HG03457 (cell line): ENCODE results near the gene OR52I1.

Experiments used
- ATAC-seq: cut with Tn5 transposase; IDR thresholded peaks from one replicate; pipeline ENCODE4 v1.9.1; 2021; ENCODE audit warnings: moderate number of reproducible peaks; ENCODE audit not compliant: unreplicated experiment

The OR52I1 gene

DNA sequence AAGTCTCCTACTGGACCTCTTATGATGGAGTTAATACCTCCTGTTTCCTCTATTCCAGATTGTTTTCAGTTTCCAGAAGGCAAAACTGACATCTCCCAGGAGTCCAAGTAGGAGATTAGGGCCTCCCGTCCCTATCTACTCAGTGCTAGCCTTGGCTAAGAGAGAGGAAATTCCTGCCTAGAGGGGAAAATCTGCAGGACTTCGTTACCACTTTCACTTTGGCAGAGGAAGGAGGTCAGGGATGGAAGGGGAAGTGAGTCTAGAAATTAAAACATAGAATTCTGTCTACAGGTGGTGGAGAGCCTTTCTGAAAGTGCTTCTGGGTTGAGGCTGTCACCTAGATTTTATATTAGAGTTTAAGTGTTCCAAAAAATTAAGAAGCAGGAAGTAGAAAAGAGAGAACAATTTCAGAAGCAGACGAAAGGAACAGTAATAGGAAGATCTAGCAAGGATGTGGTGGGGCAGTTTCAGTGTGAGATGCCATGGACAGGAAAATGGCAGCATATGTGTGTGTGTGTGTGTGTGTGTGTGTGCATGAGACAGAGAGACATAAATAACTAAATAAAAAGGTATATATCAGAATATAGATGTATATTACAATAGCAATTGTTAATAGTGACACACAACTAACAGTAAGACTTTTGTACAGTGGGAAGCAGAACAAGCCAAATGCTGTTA, 16.6 kb downstream of the OR52I1 start:
- ATAC-seq = no peak

DNA sequence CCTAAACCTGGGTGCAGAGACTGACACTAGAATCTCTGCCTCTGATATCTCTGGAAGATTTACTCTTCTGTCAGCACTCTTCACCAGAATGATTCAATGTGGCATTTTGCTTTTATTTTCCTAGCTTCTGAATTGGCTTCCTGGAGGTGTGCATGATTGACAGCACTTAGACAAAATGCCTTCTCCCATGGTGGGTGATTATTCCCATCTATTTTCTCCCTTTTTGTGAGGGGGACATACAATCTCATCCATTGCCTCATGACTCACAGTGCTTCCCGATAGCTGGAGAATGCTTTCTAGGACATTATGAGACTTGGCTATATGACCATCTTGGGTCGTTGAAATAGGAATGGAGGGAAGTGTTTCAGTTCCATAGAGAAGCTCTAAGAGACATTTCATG, 18.1 kb downstream of the OR52I1 start:
- no peak for ATAC-seq

DNA sequence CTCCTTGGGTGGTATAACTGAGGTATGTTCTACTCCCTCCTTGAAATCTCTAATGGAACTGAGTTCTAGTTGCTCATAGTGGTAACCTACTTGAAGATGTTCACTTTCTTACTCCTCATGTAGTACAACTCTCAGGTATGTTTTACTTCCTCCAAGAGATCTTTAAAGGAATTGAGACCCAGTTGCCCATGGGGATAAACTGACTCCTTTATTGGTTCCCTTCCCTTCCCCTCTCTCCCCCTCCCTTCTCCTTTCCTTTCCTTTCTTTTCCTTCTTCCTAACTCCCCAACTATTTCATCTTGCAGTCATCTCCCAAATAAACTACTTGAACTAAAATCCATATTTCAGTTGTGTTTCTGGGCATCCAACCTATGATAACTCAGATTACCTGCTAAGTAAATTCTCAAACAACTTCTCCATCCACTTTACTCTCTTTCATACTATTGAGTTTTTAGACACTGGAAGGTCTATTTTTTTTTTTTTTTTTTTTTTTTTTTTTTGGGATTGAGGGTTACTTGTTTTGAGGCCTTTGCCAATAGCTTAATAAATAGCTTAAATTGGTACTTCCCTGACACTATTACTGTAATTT, 22.1 kb downstream of the OR52I1 start:
- no peak for ATAC-seq

DNA sequence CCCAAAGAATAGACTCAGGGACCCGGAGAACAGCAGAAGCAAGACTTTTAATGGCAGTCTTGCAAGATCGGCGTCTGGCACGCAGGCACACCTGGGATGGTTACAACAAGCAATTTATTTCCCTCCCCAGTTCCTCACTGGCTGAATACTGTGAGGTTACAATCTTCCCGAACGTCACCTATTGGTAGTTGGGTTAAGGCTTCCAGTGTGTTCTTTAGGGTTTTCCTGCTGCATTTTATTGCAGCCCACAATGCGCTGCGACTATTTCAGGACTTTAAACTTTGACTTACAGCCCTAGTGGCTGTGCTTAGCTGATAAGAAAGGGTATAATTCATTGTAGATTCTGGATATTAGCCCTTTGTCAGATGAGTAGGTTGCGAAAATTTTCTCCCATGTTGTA, 25.7 kb downstream of the OR52I1 start:
- no peak for ATAC-seq

DNA sequence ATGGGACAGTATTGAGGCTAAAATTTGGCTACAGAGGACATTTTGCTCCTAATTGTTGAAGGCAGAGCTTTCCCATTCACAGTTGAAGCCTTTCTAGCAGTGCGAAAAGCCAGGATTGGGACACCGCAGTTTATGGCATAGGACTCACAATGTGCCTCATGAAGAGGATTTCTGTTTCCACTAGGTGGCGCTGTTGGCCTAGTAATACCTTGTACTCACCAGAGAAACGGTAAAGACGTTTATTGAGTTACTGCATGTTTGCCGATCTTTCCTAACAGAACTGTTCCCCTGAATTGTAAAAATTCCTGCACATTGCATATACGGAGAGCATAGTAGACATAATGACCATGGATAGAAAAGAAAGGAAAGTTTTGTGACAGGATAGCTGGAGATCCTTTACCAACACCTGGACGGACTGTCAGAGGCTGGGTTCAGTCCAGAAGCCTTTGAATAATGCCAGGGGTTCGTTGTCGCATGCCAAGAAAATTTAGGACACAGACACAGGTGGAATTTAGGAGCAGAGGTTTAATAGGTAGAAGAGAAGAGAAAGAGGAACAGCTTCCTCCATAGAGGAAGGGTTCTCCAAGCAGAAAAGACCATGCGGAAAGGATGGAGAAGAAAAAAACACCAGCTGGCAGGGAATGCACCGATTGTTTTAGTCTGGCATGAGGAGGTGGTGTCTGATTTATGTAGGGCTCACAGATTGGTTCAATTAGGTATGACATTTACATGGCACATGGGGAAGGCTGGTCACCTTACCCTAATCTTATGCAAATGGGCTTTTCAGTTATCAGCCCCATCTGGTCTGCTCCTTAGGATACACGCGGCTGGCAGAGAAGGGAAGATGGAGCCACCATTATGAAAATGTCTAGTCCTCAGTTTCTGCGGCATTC, 32.6 kb downstream of the OR52I1 start:
- ATAC-seq = peak; percentile 63

DNA sequence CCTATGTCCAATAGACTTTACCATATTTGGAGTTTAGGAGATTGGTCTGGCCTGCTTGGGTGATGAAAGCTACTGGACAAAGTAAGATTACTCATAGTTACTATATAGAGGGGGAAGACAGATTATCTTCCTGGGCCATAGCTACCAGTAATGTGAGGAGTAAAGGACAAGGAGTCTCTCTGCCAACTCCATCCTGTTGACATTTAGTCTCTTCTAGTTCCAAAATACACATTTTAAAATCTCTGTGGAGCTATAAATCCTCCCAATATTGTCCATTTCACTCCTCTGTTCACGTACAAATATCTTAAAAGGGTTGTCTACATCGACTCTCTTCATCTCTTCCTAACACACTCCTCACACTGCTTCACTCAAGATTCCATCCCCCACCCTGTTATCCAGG, 42.3 kb downstream of the OR52I1 start:
- ATAC-seq = no peak

DNA sequence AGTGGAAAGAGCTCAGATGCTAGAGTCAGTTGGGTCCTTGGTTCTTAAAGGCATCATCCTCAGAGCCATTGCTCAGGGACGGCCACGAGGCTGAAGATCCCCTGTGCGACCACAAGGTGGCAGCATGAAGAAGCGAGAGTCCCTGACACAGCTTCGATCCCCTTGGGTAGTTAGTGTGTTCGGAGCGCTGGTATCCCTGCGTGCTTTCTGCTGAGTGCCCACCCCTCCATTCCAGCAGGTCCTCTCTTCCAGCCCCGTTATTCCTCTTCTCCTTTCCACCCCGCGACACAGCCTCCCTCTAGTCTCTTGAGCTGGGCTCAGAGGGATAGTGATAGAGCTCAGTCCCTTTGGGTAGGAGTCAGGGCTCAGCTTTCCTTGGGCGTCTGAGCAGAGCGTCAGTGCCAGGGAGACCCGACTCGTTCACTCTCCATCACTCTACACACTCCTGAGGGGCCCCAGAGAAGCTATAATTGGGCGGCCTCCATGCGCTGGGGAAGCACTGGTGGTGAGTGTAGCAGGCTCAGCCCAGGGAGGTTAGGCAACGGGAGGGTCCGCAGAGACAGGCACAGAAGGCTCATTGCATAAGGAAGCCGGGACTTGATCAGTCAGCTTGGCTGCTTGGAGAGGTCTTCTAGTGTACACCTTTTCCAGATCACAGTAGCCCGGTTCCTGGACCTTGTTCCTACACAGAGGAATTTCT, 43.3 kb downstream of the OR52I1 start, which contains the start of gene OR51D1:
TSS of gene OR51D1 (plus strand) at position 516 of the 700 bp plus-strand sequence. CDS start 2,314 bp downstream, outside the sequence.
- ATAC-seq = peak; percentile 82

DNA sequence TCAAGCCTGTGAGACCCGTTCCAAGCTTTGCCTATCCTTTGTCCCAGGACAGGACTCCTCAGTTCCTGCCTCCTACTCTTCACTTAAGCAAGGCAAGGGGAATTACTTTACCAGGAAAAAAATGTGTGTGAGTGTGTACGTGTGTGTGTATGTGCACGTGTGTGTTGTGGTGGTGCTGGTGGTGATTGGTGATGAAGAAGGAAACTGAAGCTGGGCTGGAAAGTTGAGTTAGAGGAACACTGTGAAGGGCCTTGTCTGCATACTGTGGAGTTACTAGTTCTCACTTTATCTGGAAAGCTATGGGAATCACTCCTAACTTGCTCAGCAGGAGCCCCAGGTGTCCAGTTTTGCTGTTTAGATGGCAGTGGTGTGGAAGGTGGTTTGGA, 43.8 kb downstream of the OR52I1 start:
- no peak for ATAC-seq

DNA sequence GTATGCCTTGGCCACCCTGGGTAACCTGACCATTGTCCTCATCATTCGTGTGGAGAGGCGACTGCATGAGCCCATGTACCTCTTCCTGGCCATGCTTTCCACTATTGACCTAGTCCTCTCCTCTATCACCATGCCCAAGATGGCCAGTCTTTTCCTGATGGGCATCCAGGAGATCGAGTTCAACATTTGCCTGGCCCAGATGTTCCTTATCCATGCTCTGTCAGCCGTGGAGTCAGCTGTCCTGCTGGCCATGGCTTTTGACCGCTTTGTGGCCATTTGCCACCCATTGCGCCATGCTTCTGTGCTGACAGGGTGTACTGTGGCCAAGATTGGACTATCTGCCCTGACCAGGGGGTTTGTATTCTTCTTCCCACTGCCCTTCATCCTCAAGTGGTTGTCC, 46.1 kb downstream of the OR52I1 start:
- no peak for ATAC-seq

DNA sequence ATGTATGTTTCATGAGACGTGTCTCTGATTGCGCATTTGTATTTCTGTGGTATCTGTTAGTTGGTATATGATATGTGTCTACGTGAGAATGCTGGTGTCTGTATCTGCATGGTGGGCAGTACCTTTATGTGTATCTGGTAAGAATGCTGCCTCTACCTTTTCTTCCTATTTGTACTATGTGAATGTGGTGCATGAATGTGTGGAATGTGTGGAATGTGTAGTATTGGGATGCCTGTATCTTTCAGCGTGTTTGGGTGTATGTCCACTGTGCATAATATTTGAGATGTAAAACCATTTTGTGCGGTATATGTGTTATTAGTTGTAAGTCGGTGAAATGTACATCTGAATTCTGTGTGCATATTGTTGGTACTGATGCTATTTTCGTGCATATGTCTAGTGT, 47.7 kb downstream of the OR52I1 start:
- ATAC-seq = no peak

DNA sequence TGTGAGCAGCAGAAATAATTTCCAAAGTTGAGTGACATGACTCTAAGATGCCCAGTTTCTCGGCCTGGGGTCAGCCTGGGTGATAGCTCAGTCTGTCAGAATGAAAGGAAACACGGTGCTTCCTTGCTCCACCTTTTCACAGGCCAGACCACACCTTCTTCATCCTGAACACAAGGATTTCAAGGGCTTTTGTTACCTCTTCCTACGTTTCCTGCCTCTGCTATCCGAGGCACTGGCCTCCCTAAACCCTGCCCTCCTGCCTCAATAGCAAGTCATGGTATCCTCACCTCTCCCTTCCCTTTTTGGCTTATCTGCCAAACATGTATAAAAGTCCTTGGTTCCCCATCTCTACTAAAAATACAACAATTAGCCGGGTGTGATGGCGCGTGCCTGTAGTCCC, 48.2 kb downstream of the OR52I1 start:
- ATAC-seq = no peak

DNA sequence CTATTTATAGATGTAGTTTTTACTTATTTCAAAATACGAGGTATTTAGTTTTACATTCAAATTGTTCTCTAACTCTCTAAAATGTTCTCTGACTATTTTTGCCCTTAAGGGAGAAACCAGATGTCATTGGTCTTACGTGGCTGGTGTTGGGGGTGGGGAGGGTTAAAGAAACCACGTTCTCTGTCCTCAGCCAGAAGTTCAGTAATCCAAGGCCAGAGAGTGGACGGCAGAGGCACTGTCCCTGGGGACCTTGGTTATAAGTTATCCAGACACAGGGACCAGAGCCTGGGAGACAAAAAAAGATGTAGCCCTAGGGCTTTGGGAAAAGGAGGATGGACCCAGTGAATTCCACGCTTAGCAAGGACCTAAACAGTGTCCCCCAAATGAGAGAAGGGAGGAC, 49.2 kb downstream of the OR52I1 start:
- no peak for ATAC-seq

DNA sequence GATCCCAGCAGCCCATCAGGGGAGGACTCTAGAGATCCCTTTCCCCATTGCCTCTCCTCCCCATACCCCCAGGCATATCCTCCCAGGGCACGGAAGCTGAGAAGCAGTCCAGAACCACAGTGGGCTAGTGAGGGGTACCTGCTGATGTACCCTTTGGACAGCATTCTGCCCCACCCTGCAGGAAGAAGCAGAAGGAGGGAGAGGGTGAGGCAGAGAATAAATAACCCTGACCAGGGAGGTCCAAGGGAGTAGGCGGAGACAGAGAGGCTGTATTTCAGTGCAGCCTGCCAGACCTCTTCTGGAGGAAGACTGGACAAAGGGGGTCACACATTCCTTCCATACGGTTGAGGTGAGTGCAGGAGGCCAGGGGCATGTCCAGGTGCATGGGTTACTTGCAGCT, 49.8 kb downstream of the OR52I1 start, which contains the start of gene OR51E1:
TSS of gene OR51E1 (plus strand) at position 301 of the 400 bp plus-strand sequence. CDS start 8,545 bp downstream, outside the sequence.
- ATAC-seq = no peak

DNA sequence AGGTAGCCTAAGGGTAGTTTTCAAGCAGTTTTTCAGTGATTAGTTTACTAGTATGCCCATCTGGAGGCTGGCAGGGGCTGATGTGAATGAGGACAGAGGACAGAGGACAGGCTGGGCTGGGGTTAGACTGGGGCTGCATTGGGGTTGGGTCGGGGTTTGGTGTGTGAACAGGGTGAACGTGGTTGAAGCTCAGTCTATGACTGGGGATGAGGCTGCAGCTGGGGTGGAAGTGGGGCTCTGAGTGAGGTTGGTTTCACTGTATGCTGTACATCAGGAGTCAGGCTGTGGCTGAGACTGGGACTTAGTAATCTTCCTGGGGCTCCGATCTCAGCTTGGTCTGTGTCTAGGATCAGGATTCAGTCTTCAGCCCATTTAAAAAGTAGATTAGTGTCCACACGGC, 50.4 kb downstream of the OR52I1 start:
- no peak for ATAC-seq
